A673 (cell line): Measurements from ENCODE around the gene CLRN1.

Experiments
- CTCF ChIP-seq: fragments of 300-800, 200-600 bp; sonication (generic); conservative IDR thresholded peaks from 2 replicates; pipeline ENCODE4 v1.5.1; 2017; ENCODE audit warnings: low read depth, mild to moderate bottlenecking, antibody characterized with exemption, low read length, moderate library complexity, mixed read lengths
- EZH2 ChIP-seq: fragments of 200-600 bp; sonication (generic); IDR thresholded peaks from 2 replicates; pipeline ENCODE4 v1.6.1; 2017; ENCODE audit warnings: borderline replicate concordance, low read depth, mild to moderate bottlenecking, mixed read lengths, antibody characterized with exemption, low read length; ENCODE audit not compliant: poor library complexity, severe bottlenecking

GRCh38 chr3:150989208-150989607 lies 16.7 kb upstream of the CLRN1 start:
- TF ChIP-seq CTCF (no peak), EZH2 (no peak)
